Cardiac fibroblast (primary cell): ENCODE data around the gene HIPK2.

Source experiments
- DNase-seq, 2 donors: peaks; one replicate each; pipeline versions ENCODE4 v3.0.0 to v3.0.0-alpha.2; 2010; ENCODE audit warnings: low read depth in 2 of 2
- H3K4me3 ChIP-seq, 2 donors: replicated peaks in 1 of 2; 1 replicate in 1 of 2; 2 replicates in 1 of 2; pipeline ENCODE4 v1.5.1; 2011; ENCODE audit warnings: low read depth in 2 of 2, low read length in 2 of 2, mild to moderate bottlenecking in 2 of 2, moderate library complexity in 1 of 2
- TF ChIP-seq, protein P1 (sequence below): IDR thresholded peaks from one replicate; pipeline ENCODE4 v1.5.1; 2011; ENCODE audit warnings: low read depth, mild to moderate bottlenecking, low read length, inconsistent platforms

HIPK2 gene

DNA sequence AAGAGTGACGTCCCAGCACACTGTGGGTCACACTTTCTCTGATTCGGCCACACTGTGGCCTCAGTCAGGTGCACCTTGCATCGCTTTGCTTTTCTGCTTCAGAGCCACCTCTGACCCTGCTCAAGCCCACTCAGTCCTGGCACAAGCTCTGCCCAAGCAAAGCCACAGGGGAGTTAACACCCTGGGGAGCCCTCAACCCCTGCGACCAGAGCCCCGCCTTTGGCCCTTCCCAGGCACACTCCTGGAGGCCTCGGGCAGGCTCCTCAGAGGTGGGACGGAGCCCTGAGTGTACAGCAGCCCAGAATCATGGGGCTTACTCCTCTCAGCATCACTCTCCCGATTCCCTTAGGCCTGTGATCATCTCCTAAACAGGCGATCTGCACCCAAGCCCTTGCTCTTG, 71.0 kb downstream of the HIPK2 start:
- TF ChIP-seq, protein P1, sequence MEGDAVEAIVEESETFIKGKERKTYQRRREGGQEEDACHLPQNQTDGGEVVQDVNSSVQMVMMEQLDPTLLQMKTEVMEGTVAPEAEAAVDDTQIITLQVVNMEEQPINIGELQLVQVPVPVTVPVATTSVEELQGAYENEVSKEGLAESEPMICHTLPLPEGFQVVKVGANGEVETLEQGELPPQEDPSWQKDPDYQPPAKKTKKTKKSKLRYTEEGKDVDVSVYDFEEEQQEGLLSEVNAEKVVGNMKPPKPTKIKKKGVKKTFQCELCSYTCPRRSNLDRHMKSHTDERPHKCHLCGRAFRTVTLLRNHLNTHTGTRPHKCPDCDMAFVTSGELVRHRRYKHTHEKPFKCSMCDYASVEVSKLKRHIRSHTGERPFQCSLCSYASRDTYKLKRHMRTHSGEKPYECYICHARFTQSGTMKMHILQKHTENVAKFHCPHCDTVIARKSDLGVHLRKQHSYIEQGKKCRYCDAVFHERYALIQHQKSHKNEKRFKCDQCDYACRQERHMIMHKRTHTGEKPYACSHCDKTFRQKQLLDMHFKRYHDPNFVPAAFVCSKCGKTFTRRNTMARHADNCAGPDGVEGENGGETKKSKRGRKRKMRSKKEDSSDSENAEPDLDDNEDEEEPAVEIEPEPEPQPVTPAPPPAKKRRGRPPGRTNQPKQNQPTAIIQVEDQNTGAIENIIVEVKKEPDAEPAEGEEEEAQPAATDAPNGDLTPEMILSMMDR, result no peak
- DNase-seq, result no peak
- H3K4me3 ChIP-seq, result no peak overlapping the region

DNA sequence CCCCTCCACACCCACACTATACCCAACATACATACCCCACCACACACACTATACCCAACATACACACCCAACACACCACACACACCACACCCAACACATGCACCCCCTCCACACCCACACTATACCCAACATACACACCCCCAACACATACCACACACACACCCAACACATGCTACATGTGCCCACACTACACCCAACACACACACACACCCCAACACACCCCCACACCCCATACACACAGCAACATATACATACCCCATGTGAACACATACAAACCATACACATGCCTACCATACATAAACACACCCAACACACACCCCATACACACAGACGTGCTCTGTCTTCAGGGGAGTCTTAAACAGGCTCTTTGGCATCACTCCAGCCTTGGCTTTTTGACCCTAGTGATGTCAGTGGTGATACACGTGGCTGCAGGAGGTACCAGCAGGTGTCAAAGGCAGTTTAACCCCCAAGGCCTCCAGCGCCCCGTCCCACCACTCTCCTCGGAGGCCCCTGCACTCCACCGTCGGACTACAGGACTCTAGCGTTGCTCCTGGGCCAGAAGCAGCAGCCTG, 73.4 kb downstream of the HIPK2 start:
- TF ChIP-seq, protein P1, result no peak
- no peak overlapping the region for H3K4me3 ChIP-seq
- DNase-seq, result no peak

DNA sequence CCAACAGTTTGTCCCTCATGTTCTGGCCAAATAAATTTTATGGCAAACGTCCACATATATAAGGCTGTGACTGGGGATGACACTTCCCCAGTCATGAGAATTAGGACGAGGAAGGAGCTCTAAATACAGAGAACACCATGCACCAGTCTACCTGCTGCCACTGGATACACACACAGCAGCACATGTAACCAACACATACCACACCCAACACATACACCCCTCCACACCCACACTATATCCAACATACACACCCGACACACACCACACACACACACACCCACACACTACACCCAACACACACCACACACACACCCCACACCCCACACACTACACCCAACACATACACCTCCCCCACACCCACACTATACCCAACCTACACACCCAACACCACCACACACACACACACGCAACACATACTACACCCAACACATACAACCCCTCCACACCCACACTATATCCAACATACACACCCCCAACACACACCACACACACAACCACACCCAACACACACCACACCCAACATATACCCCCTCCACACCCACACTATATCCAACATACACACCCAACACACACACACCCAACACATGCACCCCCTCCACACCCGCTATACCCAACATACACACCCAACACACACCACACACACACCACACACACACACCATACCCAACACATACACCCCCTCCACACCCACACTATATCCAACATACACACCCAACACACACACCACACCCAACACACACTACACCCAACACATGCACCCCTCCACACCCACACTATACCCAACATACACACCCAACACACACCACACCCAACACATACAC, 74.1 kb downstream of the HIPK2 start:
- TF ChIP-seq, protein P1, result no peak
- H3K4me3 ChIP-seq, result no peak overlapping the region
- no peak for DNase-seq

DNA sequence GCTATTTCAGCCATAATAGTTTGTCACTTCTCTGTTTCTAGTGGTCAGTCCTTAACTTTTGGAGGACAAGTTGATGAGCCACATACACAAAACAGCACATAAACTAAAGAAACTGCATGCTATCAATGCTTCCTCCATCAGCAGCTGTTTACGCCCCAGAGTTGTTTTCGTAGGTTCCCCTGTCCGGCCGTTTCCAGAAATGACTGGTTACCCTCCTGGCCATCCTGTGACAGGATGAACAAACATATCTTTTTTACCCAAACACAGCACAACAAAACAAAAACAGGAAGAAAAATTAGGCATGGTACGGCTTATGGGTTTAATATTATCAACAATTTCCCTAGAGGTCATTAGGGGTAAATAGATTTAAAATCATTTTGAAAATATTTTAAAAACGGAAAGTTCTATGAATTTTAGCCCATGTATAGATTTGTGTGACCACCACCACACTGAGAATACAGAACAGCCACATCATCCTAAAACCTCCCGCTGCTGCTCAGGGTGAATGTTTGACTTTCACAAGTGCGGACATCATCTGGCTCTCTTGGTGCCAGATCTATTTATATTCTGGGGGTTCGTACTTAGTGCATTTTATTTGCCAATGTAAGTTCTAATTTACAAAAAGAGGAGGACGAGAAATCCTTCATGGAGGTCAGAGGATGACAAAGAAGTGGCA, 74.8 kb downstream of the HIPK2 start:
- DNase-seq, result peak in 1 of 2 donors; percentile 52
- H3K4me3 ChIP-seq, result no peak overlapping the region
- TF ChIP-seq, protein P1, result no peak

DNA sequence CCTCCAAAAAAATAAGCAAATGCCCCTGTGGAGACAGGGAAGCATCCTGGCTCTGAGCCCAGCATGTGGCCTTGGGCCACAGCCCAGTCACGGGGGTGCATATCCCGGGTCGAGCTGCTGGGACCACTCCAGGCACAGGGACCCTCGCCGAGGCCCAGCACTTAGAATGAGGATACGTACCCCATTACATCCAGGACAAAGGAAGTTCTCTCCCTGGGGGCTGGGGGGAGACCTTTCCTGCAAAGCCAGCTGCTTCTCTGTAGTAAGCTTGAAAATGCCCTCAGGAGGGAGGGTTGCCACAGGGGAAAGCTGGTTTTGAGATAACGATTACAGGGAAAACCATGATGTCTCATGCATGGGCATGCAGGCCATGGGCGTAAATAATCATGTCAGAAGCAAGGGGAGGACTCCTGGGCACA, 75.5 kb downstream of the HIPK2 start:
- TF ChIP-seq, protein P1, result no peak
- H3K4me3 ChIP-seq, result no peak overlapping the region
- peak in 1 of 2 donors; percentile 35 for DNase-seq

DNA sequence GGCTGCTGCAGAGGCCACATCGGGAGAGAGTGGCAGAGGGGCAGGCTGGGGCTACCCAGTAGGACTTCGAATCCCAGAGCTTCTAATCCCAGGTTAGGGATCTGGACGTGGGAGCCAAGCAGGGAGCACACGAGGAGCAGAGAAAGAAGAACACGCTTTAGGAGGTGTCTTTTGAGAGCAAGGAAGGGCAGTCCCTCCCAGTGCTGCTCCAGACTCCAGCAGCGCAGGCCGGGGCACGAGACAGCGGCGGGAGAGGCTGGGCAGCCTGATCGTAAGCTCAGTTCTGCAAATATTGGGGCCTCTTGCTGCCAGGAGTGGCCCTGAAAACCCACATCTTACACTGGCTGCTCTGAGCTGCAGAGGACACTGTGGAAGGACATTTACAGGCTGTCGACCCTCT, 75.9 kb downstream of the HIPK2 start:
- TF ChIP-seq, protein P1, result no peak
- H3K4me3 ChIP-seq, result no peak overlapping the region

More for the DNA sequence above, 75.9 kb downstream of the HIPK2 start:
- DNase-seq, result no peak
